ENCODE results near the gene GGN.
"Not testable (repeated sequence)": the region's sequence is repeated elsewhere in the genome, so short reads cannot be mapped to it uniquely, and the experiment has no call there.

Gene GGN

DNA sequence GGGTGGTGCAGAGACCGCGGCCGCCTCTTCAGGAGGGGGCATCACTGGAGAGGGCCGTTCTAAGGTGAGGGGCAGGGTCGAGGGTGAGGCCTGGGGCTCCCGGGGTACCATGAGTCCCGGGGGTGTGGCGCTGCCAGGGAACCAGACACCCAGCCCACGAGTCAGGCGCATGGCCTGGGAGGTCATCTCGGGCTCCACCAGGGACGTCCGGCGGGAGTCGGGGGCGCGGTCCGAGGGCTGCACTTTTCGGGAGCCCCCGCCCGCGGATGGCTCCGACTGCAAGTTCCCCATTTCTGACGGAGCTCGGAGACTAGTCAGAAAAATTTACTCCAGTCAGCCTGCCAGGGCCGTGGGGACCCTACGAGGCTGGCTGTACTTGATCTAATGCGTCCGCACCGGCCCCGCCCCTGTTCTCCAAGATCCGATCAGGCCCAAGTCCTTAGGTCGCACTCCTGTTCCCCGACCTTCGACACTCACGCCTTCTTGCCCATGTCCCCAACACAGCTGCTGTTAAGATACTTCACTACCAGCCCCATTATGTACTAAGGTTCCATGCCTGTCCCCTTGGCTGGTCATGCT, 774 bp downstream of the GGN start:
- DNase-seq, result peak; percentile 65 to 90 (median 83)

GRCh38 chr19:38386300-38386970, 1.4 kb downstream of the GGN start:
- no peak for DNase-seq

GRCh38 chr19:38385804-38386257, 2.0 kb downstream of the GGN start:
- DNase-seq, result peak in 2 of 4 experiments; percentile 10 to 36

- peak in 1 of 4 experiments; percentile 8 for DNase-seq
These were observed 2.6 kb downstream of the GGN start for GRCh38 chr19:38385057-38385803.

- DNase-seq, result peak in 1 of 4 experiments; percentile 22
These were observed 3.4 kb downstream of the GGN start for GRCh38 chr19:38384209-38385027.

DNA sequence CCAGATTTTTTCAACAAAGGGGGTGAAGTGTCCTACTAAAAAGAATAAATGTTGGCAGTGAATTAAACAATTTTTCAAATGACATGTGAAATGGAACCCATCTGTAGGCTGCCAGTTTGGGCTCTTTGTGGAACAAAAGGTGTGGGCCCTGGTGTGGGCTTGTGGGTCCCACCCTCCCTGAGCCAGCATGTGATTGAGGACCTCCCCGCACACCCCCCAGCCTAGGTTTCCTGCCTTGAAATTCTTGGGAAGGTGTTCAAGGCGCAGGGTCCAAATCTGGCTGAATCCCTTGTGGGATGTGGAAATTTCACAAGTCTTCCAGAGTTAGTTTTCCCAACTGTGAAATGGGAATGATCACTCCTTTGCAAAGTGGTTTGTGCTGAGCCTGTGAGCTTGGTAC, 4.1 kb downstream of the GGN start:
- no peak for DNase-seq

- DNase-seq, result no peak
These were observed 4.7 kb downstream of the GGN start for GRCh38 chr19:38383184-38383583.

- DNase-seq, result no peak
These were observed 6.7 kb downstream of the GGN start for GRCh38 chr19:38381138-38381537.

- DNase-seq, result no peak
These were observed 9.0 kb downstream of the GGN start for GRCh38 chr19:38378866-38379265.

DNA sequence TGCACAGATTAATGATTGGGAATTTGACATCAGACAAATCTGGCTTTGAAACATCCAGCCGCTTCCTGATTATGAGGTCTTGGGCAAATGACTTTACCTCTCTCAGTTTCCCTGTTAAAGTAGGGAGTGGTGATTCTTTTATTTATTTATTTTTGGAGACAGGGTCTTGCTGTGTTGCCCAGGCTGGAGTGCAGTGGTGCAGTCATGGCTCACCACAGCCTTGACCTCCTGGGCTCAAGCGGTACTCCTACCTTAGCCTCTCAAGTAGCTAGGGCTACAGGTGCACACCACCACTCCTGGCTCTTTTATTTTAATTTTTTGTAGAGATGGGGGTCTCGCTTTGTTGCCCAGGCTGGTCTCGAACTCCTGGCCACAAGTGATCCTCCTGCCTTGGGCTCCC, 10.8 kb downstream of the GGN start:
- DNase-seq, result no peak

- DNase-seq, result no peak
These were observed 11.3 kb downstream of the GGN start for GRCh38 chr19:38376576-38376975.

GRCh38 chr19:38375748-38376147, 12.1 kb downstream of the GGN start:
- DNase-seq, result peak in 2 of 4 experiments; percentile 11 to 23

- no peak for DNase-seq
These were observed 12.7 kb downstream of the GGN start for GRCh38 chr19:38375098-38375493.

GRCh38 chr19:38374332-38375097, 13.3 kb downstream of the GGN start, which contains the start of gene PSMD8:
Gene PSMD8, plus strand, starts transcription at chr19:38374571. Its CDS starts 31 bp downstream, at chr19:38374602.
- peak; percentile 99 to 100 (median 100) for DNase-seq

- no peak for DNase-seq
These were observed 13.9 kb downstream of the GGN start for GRCh38 chr19:38373907-38374331.

GRCh38 chr19:38371081-38371480, 16.8 kb downstream of the GGN start:
- no peak for DNase-seq

DNA sequence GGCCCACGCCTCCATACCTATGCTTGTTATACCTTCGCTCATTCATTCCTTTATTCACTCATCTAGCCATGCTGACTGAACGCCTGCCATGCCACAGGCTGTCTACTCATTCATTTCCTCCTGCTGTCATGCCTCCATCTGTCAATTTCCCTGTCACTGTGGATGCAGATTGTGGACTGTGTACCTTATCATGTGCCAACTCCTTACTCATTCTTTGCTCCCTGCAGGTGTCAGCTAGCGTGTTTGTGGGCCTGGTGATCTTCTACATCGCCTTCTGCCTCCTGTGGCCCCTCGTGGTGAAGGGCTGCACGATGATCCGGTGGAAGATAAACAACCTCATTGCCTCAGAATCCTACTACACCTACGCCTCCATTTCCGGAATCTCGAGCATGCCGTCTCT, 17.5 kb downstream of the GGN start:
- no peak for DNase-seq

DNA sequence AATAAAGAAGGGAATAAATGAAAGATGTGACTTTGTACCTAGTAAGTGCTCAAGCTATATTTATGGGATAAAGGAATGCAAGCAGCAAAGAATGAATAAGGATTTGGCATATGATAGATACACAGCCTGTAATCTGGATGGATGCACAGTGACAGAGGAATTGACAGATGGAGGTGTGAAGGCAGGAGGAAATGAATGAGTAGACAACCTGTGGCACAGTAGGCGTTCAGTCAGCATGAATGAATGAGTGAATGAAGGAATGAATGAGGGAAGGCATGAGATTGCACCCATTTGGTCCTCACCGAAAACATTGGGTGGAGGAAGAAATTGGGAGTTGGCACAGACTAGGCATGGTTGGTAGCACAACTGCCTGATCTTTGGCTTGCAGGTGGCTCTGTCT, 18.2 kb downstream of the GGN start:
- DNase-seq, result no peak

- DNase-seq, result no peak
These were observed 20.8 kb downstream of the GGN start for GRCh38 chr19:38367041-38367440.

GRCh38 chr19:38362946-38363688, 24.7 kb downstream of the GGN start:
- DNase-seq, result not testable (repeated sequence)

Measured in suppressor macrophage (primary cell).